ENCODE data around the gene ST8SIA4. TPM values are rescaled to one million over a fixed set of nuclear protein-coding genes. Genes with fewer than 3 reads are reported as not detected.

ST8SIA4 gene
- total and polyA plus RNA-seq, 5 donors from 2014 or later: 18.8 to 55.2 (median 29.5) TPM

DNA sequence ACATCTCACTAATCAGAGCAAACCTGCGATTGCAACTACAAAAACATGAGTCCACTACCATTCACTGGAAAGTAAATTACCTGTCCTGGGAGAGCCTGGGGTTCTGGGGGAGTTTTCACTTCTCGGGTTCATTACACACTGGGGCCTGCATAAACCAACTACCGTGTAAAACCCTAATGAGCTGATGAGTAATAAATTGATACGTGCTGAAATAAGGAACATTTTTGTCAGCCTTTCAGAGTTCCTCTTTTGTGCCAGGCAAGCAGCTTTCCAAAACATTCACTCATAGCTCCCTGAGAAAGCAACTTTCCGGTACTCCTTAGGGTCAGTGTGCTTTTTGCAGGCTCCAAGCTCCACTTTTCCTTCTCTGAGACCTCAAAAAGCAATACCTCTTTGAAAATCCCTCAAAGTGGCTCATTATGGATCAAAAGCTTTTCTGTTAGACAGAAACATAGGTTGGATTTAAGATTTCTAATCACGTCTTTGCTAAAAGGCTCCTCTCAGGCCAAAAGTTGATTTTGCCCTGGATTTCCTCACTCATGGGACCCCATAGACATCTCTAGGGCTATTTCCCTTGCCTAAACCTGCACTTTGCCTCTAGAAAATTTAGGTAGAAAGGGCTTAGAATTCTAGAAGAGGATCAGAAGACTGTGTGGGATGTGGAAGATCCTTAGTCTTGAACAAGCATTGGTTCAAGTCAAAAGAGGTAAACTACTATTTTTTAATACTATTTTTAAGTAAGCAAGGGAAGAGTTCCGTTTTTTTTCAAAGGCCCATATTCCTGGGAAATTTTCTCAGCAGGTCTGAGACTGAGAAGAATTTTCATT lies 74.8 kb downstream of the ST8SIA4 start:
- H3K9me3 ChIP-seq (ENCODE audit: control insufficient read depth in 2 of 2, low read length in 2 of 2): no peaks in the 10 kb centered on the region
- Mint-ChIP-seq H3K27ac (peak overlapping the region; percentile 6 to 68 (median 60)), H3K27me3 (no peaks in the 10 kb centered on the region), H3K36me3 (peaks cover 24% of the 10 kb centered on the region), H3K4me3 (peak overlapping the region in 3 of 4 donors; percentile 48 to 79 (median 59)), H3K9me3 (no peaks in the 10 kb centered on the region), H3K4me1 (peaks cover 27 to 58% (median 50%) of the 10 kb centered on the region in 4 donors)
- H3K36me3 ChIP-seq (ENCODE audit: control insufficient read depth, insufficient read depth, low read length): no peaks in the 10 kb centered on the region
- peak overlapping the region; percentile 51 for H3K4me3 ChIP-seq (ENCODE audit: low read depth, low read length)
- no peak overlapping the region for H3K27ac ChIP-seq (ENCODE audit: insufficient read depth, low read length, poor library complexity, severe bottlenecking)
- H3K27me3 ChIP-seq (ENCODE audit: control insufficient read depth, insufficient read depth, low read length): no peaks in the 10 kb centered on the region
- H3K4me1 ChIP-seq (ENCODE audit: control insufficient read depth, insufficient read depth, low read length, poor library complexity, severe bottlenecking): peaks cover 12% of the 10 kb centered on the region
- DNase-seq (no peak), ATAC-seq (ENCODE audit: low read depth in 2 of 2) (peak; percentile 44 to 68)

DNA sequence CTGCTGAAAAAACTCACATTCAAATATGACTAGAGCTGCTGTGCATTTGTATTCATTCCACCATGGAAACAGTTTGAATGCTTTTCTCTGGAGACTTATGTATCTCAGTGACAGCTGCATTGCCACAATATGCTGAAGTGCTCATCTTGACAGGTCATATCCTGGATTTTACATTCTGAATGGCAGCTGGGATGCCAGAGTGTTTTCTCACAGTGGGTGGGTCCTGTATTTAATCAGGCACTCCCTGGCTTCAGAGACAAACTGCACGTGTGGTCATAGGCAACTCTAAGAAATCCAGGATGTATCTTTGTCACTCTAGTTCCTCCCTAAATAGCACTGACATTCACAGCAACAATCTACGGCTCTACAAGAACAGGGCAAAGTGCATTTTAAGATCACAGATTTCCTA lies 75.6 kb downstream of the ST8SIA4 start:
- Histone ChIP-seq H3K9me3 (ENCODE audit: control insufficient read depth in 2 of 2, low read length in 2 of 2) (no peaks in the 10 kb centered on the region), H3K36me3 (ENCODE audit: control insufficient read depth, insufficient read depth, low read length) (no peaks in the 10 kb centered on the region), H3K27ac (ENCODE audit: insufficient read depth, low read length, poor library complexity, severe bottlenecking) (peak overlapping the region; percentile 11), H3K4me1 (ENCODE audit: control insufficient read depth, insufficient read depth, low read length, poor library complexity, severe bottlenecking) (peaks cover 12% of the 10 kb centered on the region), H3K4me3 (ENCODE audit: low read depth, low read length) (peak overlapping the region; percentile 51), H3K27me3 (ENCODE audit: control insufficient read depth, insufficient read depth, low read length) (no peaks in the 10 kb centered on the region)
- Mint-ChIP-seq H3K27me3 (no peaks in the 10 kb centered on the region), H3K9me3 (no peaks in the 10 kb centered on the region), H3K4me1 (peaks cover 27 to 52% (median 46%) of the 10 kb centered on the region in 4 donors), H3K36me3 (peaks cover 18% of the 10 kb centered on the region), H3K27ac (peak overlapping the region; percentile 56 to 68 (median 60)), H3K4me3 (peak overlapping the region in 1 of 4 donors; percentile 79)
- DNase-seq (no peak), ATAC-seq (ENCODE audit: low read depth in 2 of 2) (peak; percentile 18 to 33)

DNA sequence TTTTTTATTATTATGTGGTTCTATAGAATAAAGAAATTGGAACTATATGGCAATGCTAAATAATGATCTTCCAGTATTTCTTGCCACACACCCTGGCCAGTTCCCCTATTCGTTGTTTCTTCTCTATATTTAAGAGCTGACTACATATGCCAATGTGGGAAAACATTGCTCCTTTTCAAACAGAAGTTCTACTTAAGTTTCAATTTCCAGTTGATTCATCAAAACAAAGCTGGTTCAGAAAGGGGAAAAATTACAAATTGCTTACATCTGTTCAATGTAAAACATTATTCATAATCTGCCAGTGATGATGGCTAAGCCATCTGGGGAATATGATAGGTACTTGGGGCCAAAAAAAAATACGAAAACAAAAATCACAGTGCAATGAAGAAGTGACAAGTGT lies 76.9 kb downstream of the ST8SIA4 start:
- Histone ChIP-seq H3K4me3 (ENCODE audit: low read depth, low read length) (peak overlapping the region; percentile 17), H3K27ac (ENCODE audit: insufficient read depth, low read length, poor library complexity, severe bottlenecking) (peak overlapping the region; percentile 19), H3K27me3 (ENCODE audit: control insufficient read depth, insufficient read depth, low read length) (no peaks in the 10 kb centered on the region), H3K4me1 (ENCODE audit: control insufficient read depth, insufficient read depth, low read length, poor library complexity, severe bottlenecking) (peaks cover 12% of the 10 kb centered on the region), H3K36me3 (ENCODE audit: control insufficient read depth, insufficient read depth, low read length) (peaks cover under 1% of the 10 kb centered on the region), H3K9me3 (ENCODE audit: control insufficient read depth in 2 of 2, low read length in 2 of 2) (no peaks in the 10 kb centered on the region)
- DNase-seq: no peak
- ATAC-seq (ENCODE audit: low read depth in 2 of 2): no peak
- H3K9me3 Mint-ChIP-seq: no peaks in the 10 kb centered on the region
- H3K36me3 Mint-ChIP-seq: peaks cover 22% of the 10 kb centered on the region
- H3K4me1 Mint-ChIP-seq: peaks cover 27 to 55% (median 48%) of the 10 kb centered on the region in 4 donors
- no peaks in the 10 kb centered on the region for H3K27me3 Mint-ChIP-seq
- H3K4me3 Mint-ChIP-seq: no peak overlapping the region
- peak overlapping the region in 2 of 3 donors; percentile 16 to 42 for H3K27ac Mint-ChIP-seq

GRCh38 chr5:100824635-100825034 lies 78.4 kb downstream of the ST8SIA4 start:
- H3K4me3 ChIP-seq (ENCODE audit: low read depth, low read length): no peak overlapping the region
- Mint-ChIP-seq H3K4me3 (no peak overlapping the region), H3K36me3 (peaks cover 33% of the 10 kb centered on the region), H3K27me3 (no peaks in the 10 kb centered on the region), H3K4me1 (peaks cover 33 to 63% (median 57%) of the 10 kb centered on the region in 4 donors), H3K9me3 (no peaks in the 10 kb centered on the region), H3K27ac (peak overlapping the region in 1 of 3 donors; percentile 80)
- H3K27ac ChIP-seq (ENCODE audit: insufficient read depth, low read length, poor library complexity, severe bottlenecking): no peak overlapping the region
- peaks cover 2% of the 10 kb centered on the region for H3K36me3 ChIP-seq (ENCODE audit: control insufficient read depth, insufficient read depth, low read length)
- no peak for DNase-seq
- H3K27me3 ChIP-seq (ENCODE audit: control insufficient read depth, insufficient read depth, low read length): no peaks in the 10 kb centered on the region
- H3K4me1 ChIP-seq (ENCODE audit: control insufficient read depth, insufficient read depth, low read length, poor library complexity, severe bottlenecking): peaks cover 16% of the 10 kb centered on the region
- ATAC-seq (ENCODE audit: low read depth in 2 of 2): no peak
- H3K9me3 ChIP-seq (ENCODE audit: control insufficient read depth in 2 of 2, low read length in 2 of 2): no peaks in the 10 kb centered on the region

- no peak for DNase-seq
- no peaks in the 10 kb centered on the region for H3K9me3 ChIP-seq (ENCODE audit: control insufficient read depth in 2 of 2, low read length in 2 of 2)
- H3K27me3 ChIP-seq (ENCODE audit: control insufficient read depth, insufficient read depth, low read length): no peaks in the 10 kb centered on the region
- H3K36me3 ChIP-seq (ENCODE audit: control insufficient read depth, insufficient read depth, low read length): peaks cover 2% of the 10 kb centered on the region
- Mint-ChIP-seq H3K4me3 (no peak overlapping the region), H3K4me1 (peaks cover 30 to 63% (median 54%) of the 10 kb centered on the region in 4 donors), H3K9me3 (no peaks in the 10 kb centered on the region), H3K27ac (peak overlapping the region in 1 of 3 donors; percentile 52), H3K27me3 (no peaks in the 10 kb centered on the region), H3K36me3 (peaks cover 28% of the 10 kb centered on the region)
- ATAC-seq (ENCODE audit: low read depth in 2 of 2): no peak
- no peak overlapping the region for H3K27ac ChIP-seq (ENCODE audit: insufficient read depth, low read length, poor library complexity, severe bottlenecking)
- peaks cover 16% of the 10 kb centered on the region for H3K4me1 ChIP-seq (ENCODE audit: control insufficient read depth, insufficient read depth, low read length, poor library complexity, severe bottlenecking)
- no peak overlapping the region for H3K4me3 ChIP-seq (ENCODE audit: low read depth, low read length)
Observed at GRCh38 chr5:100823812-100824211, 79.3 kb downstream of the ST8SIA4 start.

GRCh38 chr5:100821751-100822150 lies 81.3 kb downstream of the ST8SIA4 start:
- no peak overlapping the region for H3K4me3 Mint-ChIP-seq
- DNase-seq: no peak
- H3K4me1 ChIP-seq (ENCODE audit: control insufficient read depth, insufficient read depth, low read length, poor library complexity, severe bottlenecking): peaks cover 10% of the 10 kb centered on the region
- no peaks in the 10 kb centered on the region for H3K27me3 ChIP-seq (ENCODE audit: control insufficient read depth, insufficient read depth, low read length)
- H3K36me3 ChIP-seq (ENCODE audit: control insufficient read depth, insufficient read depth, low read length): peaks cover 3% of the 10 kb centered on the region
- H3K27ac Mint-ChIP-seq: no peak overlapping the region
- ATAC-seq (ENCODE audit: low read depth in 2 of 2): no peak
- no peak overlapping the region for H3K27ac ChIP-seq (ENCODE audit: insufficient read depth, low read length, poor library complexity, severe bottlenecking)
- peaks cover 31% of the 10 kb centered on the region for H3K36me3 Mint-ChIP-seq
- H3K4me1 Mint-ChIP-seq: peaks cover 39 to 64% (median 54%) of the 10 kb centered on the region in 4 donors
- no peaks in the 10 kb centered on the region for H3K9me3 ChIP-seq (ENCODE audit: control insufficient read depth in 2 of 2, low read length in 2 of 2)
- H3K27me3 Mint-ChIP-seq: no peaks in the 10 kb centered on the region
- H3K4me3 ChIP-seq (ENCODE audit: low read depth, low read length): no peak overlapping the region
- no peaks in the 10 kb centered on the region for H3K9me3 Mint-ChIP-seq

DNA sequence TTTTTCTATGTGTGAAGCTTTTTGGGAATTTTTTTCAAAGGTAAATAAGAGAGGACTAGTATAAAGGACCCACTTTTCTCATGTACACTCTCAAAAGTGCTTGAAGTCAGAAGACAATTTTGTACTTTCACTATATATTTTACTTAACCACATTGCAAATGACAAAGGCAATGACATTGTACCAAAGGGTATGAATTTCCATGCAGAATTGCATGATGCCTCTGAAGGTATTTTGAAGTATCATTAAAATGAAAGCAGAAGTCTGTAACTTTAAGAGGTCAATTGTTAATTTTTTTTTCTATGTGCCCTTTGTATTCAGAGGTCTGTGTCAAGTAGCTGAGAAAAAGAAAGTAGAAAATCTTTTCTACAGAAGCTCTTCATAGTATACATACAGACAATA lies 84.7 kb downstream of the ST8SIA4 start:
- no peak for ATAC-seq (ENCODE audit: low read depth in 2 of 2)
- H3K4me3 Mint-ChIP-seq: no peak overlapping the region

More for the DNA sequence above, 84.7 kb downstream of the ST8SIA4 start:
- H3K4me1 Mint-ChIP-seq: peaks cover 48 to 71% (median 59%) of the 10 kb centered on the region in 4 donors
- H3K36me3 Mint-ChIP-seq: peaks cover 25% of the 10 kb centered on the region
- H3K27me3 Mint-ChIP-seq: no peaks in the 10 kb centered on the region
- Histone ChIP-seq H3K27me3 (ENCODE audit: control insufficient read depth, insufficient read depth, low read length) (no peaks in the 10 kb centered on the region), H3K36me3 (ENCODE audit: control insufficient read depth, insufficient read depth, low read length) (peaks cover 3% of the 10 kb centered on the region), H3K4me3 (ENCODE audit: low read depth, low read length) (peak overlapping the region; percentile 15), H3K4me1 (ENCODE audit: control insufficient read depth, insufficient read depth, low read length, poor library complexity, severe bottlenecking) (peaks cover 18% of the 10 kb centered on the region), H3K27ac (ENCODE audit: insufficient read depth, low read length, poor library complexity, severe bottlenecking) (no peak overlapping the region), H3K9me3 (ENCODE audit: control insufficient read depth in 2 of 2, low read length in 2 of 2) (no peaks in the 10 kb centered on the region)
- no peak overlapping the region for H3K27ac Mint-ChIP-seq
- H3K9me3 Mint-ChIP-seq: no peaks in the 10 kb centered on the region
- DNase-seq: no peak
